Upper lobe of right lung (tissue), 1 donor: ENCODE measurements around the gene SLC39A11. TPM values are rescaled to one million over a fixed set of nuclear protein-coding genes. Genes with fewer than 3 reads are reported as not detected.

ENCODE experiments used
- ATAC-seq: fragments of 200-7000 bp; cut with Tn5 transposase; one replicate; pipeline ENCODE4 v1.9.1; 2020; ENCODE audit warnings: mild to moderate bottlenecking, moderate library complexity
- DNase-seq: peaks from one replicate; pipeline ENCODE4 v3.0.0-alpha.2; 2020
- H3K27ac ChIP-seq: fragments of 200-600 bp; one replicate; pipeline ENCODE4 v1.8.0; 2022
- H3K27me3 ChIP-seq: fragments of 200-600 bp; one replicate; pipeline ENCODE4 v1.8.0; 2022; ENCODE audit warnings: mild to moderate bottlenecking
- H3K36me3 ChIP-seq: fragments of 200-600 bp; one replicate; pipeline ENCODE4 v1.8.0; 2022
- H3K4me1 ChIP-seq: fragments of 200-600 bp; one replicate; pipeline ENCODE4 v1.8.0; 2022
- H3K4me3 ChIP-seq: fragments of 200-600 bp; one replicate; pipeline ENCODE4 v1.8.0; 2022; ENCODE audit warnings: mild to moderate bottlenecking
- H3K9me3 ChIP-seq: fragments of 200-600 bp; one replicate; pipeline ENCODE4 v1.8.0; 2022
- CTCF ChIP-seq: fragments of 200-600 bp; IDR thresholded peaks from one replicate; pipeline ENCODE4 v1.8.0; 2022; ENCODE audit warnings: antibody characterized with exemption
- intact Hi-C: fragments of 100-400 bp; cut with DNase I; formaldehyde crosslinking; loops from one replicate; pipeline ENCODE4 v1.11.0; 2022
- total RNA-seq: library from RNA; stranded (reverse); fragmentation: NEBNext Ultra II Directional; extraction: Animal tissue kit (Norgen Biotek cat#: 25700); gene quantifications from one replicate; pipeline ENCODE4 v1.2.1, GENCODE V29; 2021
- donor health status: DM: no; HTN: yes; CAD: no; lungs with severe emphysema.

Gene SLC39A11
- total RNA-seq, 1 donor from 2014 or later: 33.7 TPM

- Histone ChIP-seq H3K27ac (no peak overlapping the region), H3K36me3 (no peaks in the 10 kb centered on the region), H3K9me3 (no peaks in the 10 kb centered on the region), H3K27me3 (no peaks in the 10 kb centered on the region), H3K4me3 (no peak overlapping the region), H3K4me1 (peaks cover 9% of the 10 kb centered on the region)
- intact Hi-C loops: no loop called here
- ATAC-seq (no peak), DNase-seq (no peak)
- no peak for TF ChIP-seq CTCF
Measured at GRCh38 chr17:72984145-72984925, 108.2 kb downstream of the SLC39A11 start.

DNA sequence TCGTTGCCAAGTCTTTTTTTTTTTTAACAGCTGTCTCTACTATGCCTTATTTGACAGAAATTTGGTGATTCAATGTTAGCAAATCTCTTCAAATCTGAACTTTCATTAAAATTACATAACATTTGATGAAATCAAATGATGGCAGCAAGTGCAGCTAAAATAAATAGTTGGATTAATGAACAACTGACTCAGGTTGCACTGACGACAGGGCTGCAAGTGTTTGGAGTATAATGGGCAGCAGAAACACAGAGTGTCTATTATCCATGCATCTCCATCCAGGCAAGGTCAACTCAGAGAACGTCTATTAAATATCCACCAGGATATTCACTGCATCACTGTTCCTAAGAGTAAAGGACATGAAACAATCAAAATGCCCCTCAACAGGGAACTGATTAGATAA is 109.8 kb downstream of the SLC39A11 start:
- no peak for ATAC-seq
- H3K36me3 ChIP-seq: no peaks in the 10 kb centered on the region
- peaks cover 12% of the 10 kb centered on the region for H3K4me1 ChIP-seq
- H3K4me3 ChIP-seq: no peak overlapping the region
- no peak overlapping the region for H3K27ac ChIP-seq
- intact Hi-C loops: no loop called here
- no peak for TF ChIP-seq CTCF
- no peaks in the 10 kb centered on the region for H3K27me3 ChIP-seq
- no peaks in the 10 kb centered on the region for H3K9me3 ChIP-seq
- no peak for DNase-seq

GRCh38 chr17:72978593-72979218 is 113.8 kb downstream of the SLC39A11 start:
- no peaks in the 10 kb centered on the region for H3K9me3 ChIP-seq
- H3K27ac ChIP-seq: no peak overlapping the region
- H3K36me3 ChIP-seq: no peaks in the 10 kb centered on the region
- ATAC-seq: no peak
- H3K4me1 ChIP-seq: peaks cover 14% of the 10 kb centered on the region
- DNase-seq: no peak
- TF ChIP-seq CTCF: no peak
- no peaks in the 10 kb centered on the region for H3K27me3 ChIP-seq
- H3K4me3 ChIP-seq: no peak overlapping the region
- intact Hi-C loops: no loop called here

- Histone ChIP-seq H3K27ac (peak overlapping the region; percentile 1), H3K4me1 (peaks cover 14% of the 10 kb centered on the region), H3K4me3 (no peak overlapping the region), H3K9me3 (no peaks in the 10 kb centered on the region), H3K27me3 (no peaks in the 10 kb centered on the region), H3K36me3 (no peaks in the 10 kb centered on the region)
- TF ChIP-seq CTCF: no peak
- ATAC-seq (peak; percentile 64), DNase-seq (no peak)
- intact Hi-C loops: no loop called here
Measured at GRCh38 chr17:72977771-72978417, 114.6 kb downstream of the SLC39A11 start.

GRCh38 chr17:72976971-72977770 is 115.3 kb downstream of the SLC39A11 start:
- no peaks in the 10 kb centered on the region for H3K9me3 ChIP-seq
- intact Hi-C loops: no loop called here
- H3K36me3 ChIP-seq: no peaks in the 10 kb centered on the region
- no peak overlapping the region for H3K4me3 ChIP-seq
- peak overlapping the region; percentile 1 for H3K27ac ChIP-seq
- no peaks in the 10 kb centered on the region for H3K27me3 ChIP-seq
- no peak for TF ChIP-seq CTCF
- ATAC-seq (peak; percentile 81), DNase-seq (no peak)
- H3K4me1 ChIP-seq: peaks cover 14% of the 10 kb centered on the region
